Activated CD8-positive, alpha-beta T cell treated with anti-CD3 and anti-CD28 coated beads for 36 hours (primary cell): Measurements from ENCODE around the gene ENPP6. TPM values are rescaled to one million over a fixed set of nuclear protein-coding genes. Genes with fewer than 3 reads are reported as not detected.

Source experiments
- ATAC-seq: fragments of 200-7000 bp; cut with Tn5 transposase; one replicate; pipeline ENCODE4 v1.10.0; 2021; ENCODE audit warnings: mild to moderate bottlenecking, moderate library complexity
- CTCF ChIA-PET: fragments of 350-600 bp; sonication (Branson Sonifier 250); formaldehyde crosslinking; loops from one replicate; lab custom pipeline; 2021; ENCODE audit warnings: antibody characterized with exemption; lab: Charles Lee
- POLR2A ChIA-PET: fragments of 350-600 bp; sonication (Branson Sonifier 250); formaldehyde crosslinking; loops from one replicate; lab custom pipeline; 2021; ENCODE audit warnings: antibody characterized with exemption; lab: Charles Lee
- DNase-seq: peaks from one replicate; pipeline ENCODE4 v3.0.0-alpha.2; 2020
- H3K27ac Mint-ChIP-seq: one replicate; pipeline ENCODE4 v1.8.0; 2021; ENCODE audit warnings: mild to moderate bottlenecking, mixed read lengths
- H3K27me3 Mint-ChIP-seq: one replicate; pipeline ENCODE4 v1.8.0; 2021; ENCODE audit warnings: mixed read lengths
- H3K36me3 Mint-ChIP-seq: one replicate; pipeline ENCODE4 v1.8.0; 2021; ENCODE audit warnings: low read depth, mixed read lengths
- H3K4me1 Mint-ChIP-seq: one replicate; pipeline ENCODE4 v1.8.0; 2021; ENCODE audit warnings: low read depth, mixed read lengths
- H3K4me3 Mint-ChIP-seq: one replicate; pipeline ENCODE4 v1.8.0; 2021; ENCODE audit warnings: mild to moderate bottlenecking, moderate library complexity, mixed read lengths
- H3K9me3 Mint-ChIP-seq: one replicate; pipeline ENCODE4 v1.8.0; 2021; ENCODE audit warnings: mixed read lengths
- intact Hi-C: fragments of 100-400 bp; cut with micrococcal nuclease; formaldehyde crosslinking; loops from one replicate; pipeline ENCODE4 v1.10.0; 2022
- total RNA-seq, 2 experiments: library from RNA; stranded (reverse); gene quantifications; one replicate each; pipeline ENCODE4 v1.2.3, GENCODE V29; 2021
- TF ChIP-seq, protein P1 (sequence below): fragments of 200-600 bp; IDR thresholded peaks from one replicate; pipeline ENCODE4 v1.8.0; 2022; ENCODE audit warnings: antibody characterized with exemption, mild to moderate bottlenecking

Gene ENPP6
- total RNA-seq, 2 experiments from 2014 or later: 0.27 to 0.40 TPM

DNA sequence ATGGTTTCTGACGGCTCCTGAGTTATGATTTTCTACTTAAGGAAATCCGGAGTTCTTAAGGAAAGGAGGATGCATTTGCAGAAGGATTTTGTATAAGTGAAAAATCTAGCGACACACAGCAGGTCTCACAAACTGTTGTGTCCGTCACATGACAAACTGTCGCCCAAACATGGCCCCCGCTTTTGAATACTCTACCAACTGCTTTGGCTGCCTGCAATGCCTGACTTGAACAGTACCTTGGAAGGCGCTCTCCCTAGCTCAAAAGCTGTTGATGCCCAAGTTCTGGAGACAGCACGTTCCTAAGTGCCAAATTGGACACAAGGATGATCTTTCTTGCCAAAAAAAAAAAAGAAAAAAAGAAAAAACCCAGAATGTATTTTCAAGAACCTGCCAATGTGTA, 103.2 kb downstream of the ENPP6 start:
- H3K4me1 Mint-ChIP-seq: no peaks in the 10 kb centered on the region
- ChIA-PET CTCF (no interaction called here), POLR2A (no interaction called here)
- intact Hi-C loops: no loop called here
- H3K9me3 Mint-ChIP-seq: no peaks in the 10 kb centered on the region
- TF ChIP-seq, protein P1, sequence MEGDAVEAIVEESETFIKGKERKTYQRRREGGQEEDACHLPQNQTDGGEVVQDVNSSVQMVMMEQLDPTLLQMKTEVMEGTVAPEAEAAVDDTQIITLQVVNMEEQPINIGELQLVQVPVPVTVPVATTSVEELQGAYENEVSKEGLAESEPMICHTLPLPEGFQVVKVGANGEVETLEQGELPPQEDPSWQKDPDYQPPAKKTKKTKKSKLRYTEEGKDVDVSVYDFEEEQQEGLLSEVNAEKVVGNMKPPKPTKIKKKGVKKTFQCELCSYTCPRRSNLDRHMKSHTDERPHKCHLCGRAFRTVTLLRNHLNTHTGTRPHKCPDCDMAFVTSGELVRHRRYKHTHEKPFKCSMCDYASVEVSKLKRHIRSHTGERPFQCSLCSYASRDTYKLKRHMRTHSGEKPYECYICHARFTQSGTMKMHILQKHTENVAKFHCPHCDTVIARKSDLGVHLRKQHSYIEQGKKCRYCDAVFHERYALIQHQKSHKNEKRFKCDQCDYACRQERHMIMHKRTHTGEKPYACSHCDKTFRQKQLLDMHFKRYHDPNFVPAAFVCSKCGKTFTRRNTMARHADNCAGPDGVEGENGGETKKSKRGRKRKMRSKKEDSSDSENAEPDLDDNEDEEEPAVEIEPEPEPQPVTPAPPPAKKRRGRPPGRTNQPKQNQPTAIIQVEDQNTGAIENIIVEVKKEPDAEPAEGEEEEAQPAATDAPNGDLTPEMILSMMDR: no peak
- ATAC-seq: no peak
- H3K27ac Mint-ChIP-seq: no peak overlapping the region
- H3K36me3 Mint-ChIP-seq: no peaks in the 10 kb centered on the region
- no peaks in the 10 kb centered on the region for H3K27me3 Mint-ChIP-seq
- H3K4me3 Mint-ChIP-seq: no peak overlapping the region
- no peak for DNase-seq

DNA sequence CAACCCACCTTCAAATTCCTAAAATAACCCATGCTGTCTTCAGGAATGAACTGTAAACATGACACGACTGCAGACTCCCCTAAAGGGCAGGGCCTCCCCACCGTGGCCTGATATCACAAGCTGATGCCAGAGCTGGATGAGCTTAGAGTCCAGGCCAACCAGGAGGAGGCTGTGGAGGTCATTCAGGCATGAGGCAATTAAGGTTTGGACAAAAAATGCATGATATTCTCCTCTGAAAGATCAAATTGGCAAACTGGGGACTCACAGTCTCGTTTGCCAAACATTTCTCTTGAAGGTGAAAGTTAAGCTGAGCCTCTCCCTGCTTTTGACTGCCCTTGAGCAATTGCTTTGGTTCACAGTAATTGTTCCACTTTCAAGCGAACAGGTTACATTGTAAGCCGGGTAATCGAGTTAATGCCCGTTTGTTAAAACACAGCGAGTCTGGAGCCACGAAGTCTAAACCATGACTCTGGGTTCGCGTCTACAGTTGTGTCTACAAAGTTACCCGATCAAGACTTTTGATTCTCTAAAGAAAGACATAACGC, 105.6 kb downstream of the ENPP6 start:
- TF ChIP-seq, protein P1: no peak
- CTCF ChIA-PET: interaction anchor here (0.7 kb wide), 1 partner anchor 103 kb away, joined by 3 read pairs; no protein-coding TSS in a partner anchor
- POLR2A ChIA-PET: no interaction called here
- no peaks in the 10 kb centered on the region for H3K36me3 Mint-ChIP-seq
- no peaks in the 10 kb centered on the region for H3K4me1 Mint-ChIP-seq
- ATAC-seq (no peak), DNase-seq (no peak)
- H3K4me3 Mint-ChIP-seq: no peak overlapping the region
- H3K9me3 Mint-ChIP-seq: no peaks in the 10 kb centered on the region
- no peaks in the 10 kb centered on the region for H3K27me3 Mint-ChIP-seq
- H3K27ac Mint-ChIP-seq: no peak overlapping the region
- intact Hi-C loops: no loop called here

DNA sequence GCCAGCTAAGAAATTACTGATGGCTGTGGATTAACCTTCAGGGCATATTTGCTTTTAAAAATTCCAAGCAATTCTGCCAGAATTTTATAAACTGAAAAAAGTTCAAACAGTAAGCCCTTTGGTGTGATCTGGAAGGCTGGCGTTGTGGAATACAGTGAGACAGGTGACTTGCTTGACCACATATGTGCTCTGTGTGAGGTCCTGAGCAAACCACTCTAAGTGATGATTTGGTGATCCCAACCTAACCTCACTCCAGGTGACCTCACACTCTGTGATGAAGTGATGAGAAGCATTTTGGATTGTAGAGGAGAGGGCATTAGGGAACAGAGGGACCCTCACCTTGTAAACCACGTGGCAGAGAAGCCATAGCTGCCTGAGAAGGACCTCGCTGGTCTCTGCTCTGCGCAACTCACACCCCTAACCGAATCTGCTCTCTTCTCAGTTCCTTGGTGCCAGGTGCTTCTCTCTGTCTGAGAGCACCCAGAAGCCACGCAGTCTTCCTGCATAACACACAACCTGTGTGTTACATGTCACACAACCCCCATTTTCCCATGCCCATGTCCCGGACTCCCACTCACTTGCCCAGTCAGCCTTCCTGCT, 106.3 kb downstream of the ENPP6 start:
- ATAC-seq: no peak
- no peak overlapping the region for H3K4me3 Mint-ChIP-seq
- DNase-seq: no peak
- intact Hi-C loops: no loop called here
- H3K27ac Mint-ChIP-seq: no peak overlapping the region
- CTCF ChIA-PET: interaction anchor here (0.7 to 4.3 kb wide), 2 partner anchors 13 to 104 kb away, joined by 3 to 21 read pairs; no protein-coding TSS in a partner anchor
- H3K9me3 Mint-ChIP-seq: no peaks in the 10 kb centered on the region
- no peaks in the 10 kb centered on the region for H3K36me3 Mint-ChIP-seq
- H3K4me1 Mint-ChIP-seq: no peaks in the 10 kb centered on the region
- H3K27me3 Mint-ChIP-seq: no peaks in the 10 kb centered on the region
- TF ChIP-seq, protein P1: no peak
- POLR2A ChIA-PET: no interaction called here

DNA sequence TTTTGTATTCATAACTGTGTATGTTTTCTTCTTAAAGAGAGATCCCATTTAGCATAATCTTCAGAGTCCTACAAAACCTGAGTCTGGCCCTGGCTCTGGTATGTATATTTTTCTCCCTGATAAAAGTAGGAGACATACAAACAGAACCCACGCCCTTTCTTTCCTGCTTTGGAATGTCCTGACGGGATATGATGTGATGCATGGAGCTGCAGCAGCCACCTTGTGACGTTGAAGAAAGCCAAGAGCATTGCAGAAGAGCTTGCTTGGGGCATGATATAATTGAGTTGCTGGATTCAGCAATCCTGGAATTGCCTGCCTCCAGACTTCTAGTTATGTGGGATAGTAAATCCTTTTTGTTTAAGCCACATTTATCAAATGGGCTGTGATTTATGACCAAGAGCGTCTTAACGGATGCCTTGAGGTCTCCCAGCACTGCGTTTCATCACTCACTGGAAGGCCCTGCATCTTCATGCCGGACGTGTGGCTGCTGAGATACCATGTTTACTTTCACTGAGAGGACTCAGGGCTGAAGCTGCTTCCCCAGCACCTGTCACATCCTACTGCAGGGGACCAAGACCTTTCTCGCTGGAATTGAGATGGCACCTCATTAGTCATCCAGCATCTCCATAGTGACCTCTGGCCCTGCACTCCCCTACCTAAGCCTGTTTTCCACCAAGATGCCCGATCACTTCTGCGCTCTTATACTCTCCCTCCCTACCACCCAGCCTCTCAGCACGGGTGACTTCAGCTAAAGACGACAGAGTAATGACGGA, 107.0 kb downstream of the ENPP6 start:
- CTCF ChIA-PET: interaction anchor here (4.3 kb wide), 1 partner anchor 12 kb away, joined by 21 read pairs; no protein-coding TSS in a partner anchor
- Mint-ChIP-seq H3K36me3 (no peaks in the 10 kb centered on the region), H3K4me1 (no peaks in the 10 kb centered on the region), H3K27ac (no peak overlapping the region), H3K9me3 (no peaks in the 10 kb centered on the region), H3K27me3 (no peaks in the 10 kb centered on the region), H3K4me3 (no peak overlapping the region)
- DNase-seq: no peak
- intact Hi-C loops: no loop called here
- no peak for ATAC-seq
- TF ChIP-seq, protein P1: no peak
- POLR2A ChIA-PET: no interaction called here
